Transverse colon (tissue), 4 donors: ENCODE results near the gene ENDOD1. TPM values are rescaled to one million over a fixed set of nuclear protein-coding genes. Genes with fewer than 3 reads are reported as not detected.
A peak's percentile ranks its signal among the peaks of the same experiment; 100 is the strongest.

Experiments used
- DNase-seq: peaks from one replicate; pipeline ENCODE4 v3.0.0-alpha.2; 2019
- H3K27ac ChIP-seq, 4 donors: fragments of 200-600 bp; sonication (generic); 2 replicates each; pipeline ENCODE4 v1.5.1; 2016 to 2018; ENCODE audit warnings: inconsistent platforms in 4 of 4
- H3K27me3 ChIP-seq: fragments of 200-600 bp; sonication (generic); 2 replicates; pipeline ENCODE4 v1.5.1; 2017; ENCODE audit warnings: inconsistent platforms
- H3K36me3 ChIP-seq, 4 donors: fragments of 200-600 bp; sonication (generic); 2 replicates each; pipeline ENCODE4 v1.5.1; 2017 to 2019; ENCODE audit warnings: inconsistent platforms in 4 of 4
- H3K4me1 ChIP-seq, 4 donors: fragments of 200-600 bp; sonication (generic); 2 replicates each; pipeline ENCODE4 v1.5.1; 2017 to 2020; ENCODE audit warnings: inconsistent platforms in 4 of 4
- H3K4me3 ChIP-seq, 4 donors: fragments of 200-600 bp; sonication (generic); 1 replicate in 1 of 4; 2 replicates in 3 of 4; pipeline versions ENCODE4 v1.5.1 to v1.6.1; 2017 to 2019; ENCODE audit warnings: inconsistent platforms in 4 of 4
- H3K9me3 ChIP-seq, 2 donors: fragments of 200-600 bp; sonication (generic); 2 replicates each; pipeline ENCODE4 v1.5.1; 2017 to 2019; ENCODE audit warnings: inconsistent platforms in 2 of 2
- EP300 ChIP-seq: sonication (generic); formaldehyde crosslinking; IDR thresholded peaks from one replicate; pipeline ENCODE4 v1.6.1; 2017; ENCODE audit warnings: antibody characterized with exemption, low read depth
- POLR2A ChIP-seq: fragments of 450-650 bp; IDR thresholded peaks from one replicate; pipeline ENCODE4 v1.6.1; 2016; ENCODE audit warnings: antibody characterized with exemption, mild to moderate bottlenecking, moderate library complexity
- POLR2AphosphoS5 ChIP-seq, 3 donors: sonication (generic); formaldehyde crosslinking; IDR thresholded peaks; one replicate each; pipeline ENCODE4 v1.6.1; 2016; ENCODE audit warnings: antibody characterized with exemption in 3 of 3
- WGBS, 2 donors: methylation state at CpG; one replicate each; pipeline ENCODE4 v1.1.5; 2018; ENCODE audit warnings: low coverage in 1 of 2; 5-methylcytosine and 5-hydroxymethylcytosine counted together
- in situ Hi-C, 4 donors: fragments of 200-750 bp; cut with MboI; loops; one replicate each; pipeline versions ENCODE4 v1.15.0 to v1.15.1; 2017; ENCODE audit warnings: low sequenced_read_pairs in 3 of 4, low pct_ligation_motif_present in 1 of 4, low pct_unique_long_range_greater_than_20kb in 1 of 4
- intact Hi-C: fragments of 100-400 bp; cut with DNase I; formaldehyde crosslinking; loops from one replicate; pipeline ENCODE4 v1.15.1; 2023; ENCODE audit warnings: low total_unique reads
- total RNA-seq, 4 donors: library from RNA; depleted of rRNA; stranded (reverse); fragments of >200 nt; gene quantifications; one replicate each; pipeline ENCODE4 v1.1.0, GENCODE V29; 2016
- TF ChIP-seq, protein P1 (sequence below), 5 experiments: fragments of 200-600 bp in 3 of 5; fragments of 450-650 bp in 2 of 5; sonication (generic) in 3 of 5; IDR thresholded peaks; 1 replicate in 2 of 5; 2 replicates in 3 of 5; pipeline ENCODE4 v1.5.1; 2016 to 2017; ENCODE audit warnings: antibody characterized with exemption in 5 of 5, inconsistent platforms in 3 of 5, mild to moderate bottlenecking in 2 of 5, moderate library complexity in 1 of 5

The ENDOD1 gene
- total RNA-seq, 4 donors from 2014 or later, result 36.4 to 86.2 (median 73.2) TPM

GRCh38 chr11:95088946-95089619 lies 563 bp upstream of the ENDOD1 start:
- no peak for DNase-seq
- peak overlapping the region; percentile 32 to 94 (median 75) for H3K4me3 ChIP-seq
- H3K27me3 ChIP-seq, result no peaks in the 10 kb centered on the region
- no peaks in the 10 kb centered on the region for H3K36me3 ChIP-seq
- intact Hi-C loops, result no loop called here
- in situ Hi-C loops, result no loop called here
- 22 to 44% methylated on average over 4 to 20 of the region's 27 CpGs for WGBS, 2 donors
- H3K27ac ChIP-seq, result peak overlapping the region; percentile 92 to 98 (median 98)
- TF ChIP-seq POLR2A, result peak; percentile 45
- TF ChIP-seq, protein P1, sequence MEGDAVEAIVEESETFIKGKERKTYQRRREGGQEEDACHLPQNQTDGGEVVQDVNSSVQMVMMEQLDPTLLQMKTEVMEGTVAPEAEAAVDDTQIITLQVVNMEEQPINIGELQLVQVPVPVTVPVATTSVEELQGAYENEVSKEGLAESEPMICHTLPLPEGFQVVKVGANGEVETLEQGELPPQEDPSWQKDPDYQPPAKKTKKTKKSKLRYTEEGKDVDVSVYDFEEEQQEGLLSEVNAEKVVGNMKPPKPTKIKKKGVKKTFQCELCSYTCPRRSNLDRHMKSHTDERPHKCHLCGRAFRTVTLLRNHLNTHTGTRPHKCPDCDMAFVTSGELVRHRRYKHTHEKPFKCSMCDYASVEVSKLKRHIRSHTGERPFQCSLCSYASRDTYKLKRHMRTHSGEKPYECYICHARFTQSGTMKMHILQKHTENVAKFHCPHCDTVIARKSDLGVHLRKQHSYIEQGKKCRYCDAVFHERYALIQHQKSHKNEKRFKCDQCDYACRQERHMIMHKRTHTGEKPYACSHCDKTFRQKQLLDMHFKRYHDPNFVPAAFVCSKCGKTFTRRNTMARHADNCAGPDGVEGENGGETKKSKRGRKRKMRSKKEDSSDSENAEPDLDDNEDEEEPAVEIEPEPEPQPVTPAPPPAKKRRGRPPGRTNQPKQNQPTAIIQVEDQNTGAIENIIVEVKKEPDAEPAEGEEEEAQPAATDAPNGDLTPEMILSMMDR (IDR thresholded peaks at IDR 0.05), result no peak
- H3K4me1 ChIP-seq, result peaks cover 6 to 44% (median 32%) of the 10 kb centered on the region in 4 donors
- H3K9me3 ChIP-seq, result no peaks in the 10 kb centered on the region

DNA sequence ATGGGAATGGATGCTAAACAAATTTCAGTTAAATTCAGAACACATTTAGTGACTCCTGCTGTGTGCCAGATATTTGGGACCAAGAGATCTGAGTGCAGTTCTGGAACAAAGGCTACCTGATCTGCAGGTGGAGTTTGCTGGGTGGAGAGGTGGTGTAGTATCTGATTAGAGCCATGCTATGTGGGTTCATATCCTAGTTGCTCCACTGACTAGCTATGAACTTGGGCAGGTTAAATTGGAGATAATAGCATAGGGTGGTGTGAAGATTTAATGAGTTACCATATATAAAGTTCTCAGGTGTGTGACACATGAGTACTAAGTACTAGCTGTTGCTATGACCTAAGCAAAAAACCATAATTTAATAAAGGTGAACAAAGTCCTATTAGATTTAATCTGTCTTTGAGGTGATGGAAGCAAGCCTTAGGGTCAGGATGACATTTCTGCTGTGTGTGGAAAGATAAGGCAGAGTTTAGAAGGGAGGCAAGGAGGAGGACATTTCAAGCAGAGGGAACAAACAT lies 2.1 kb downstream of the ENDOD1 start:
- intact Hi-C loops, result no loop called here
- in situ Hi-C loops, result no loop called here
- no peaks in the 10 kb centered on the region for H3K27me3 ChIP-seq
- no peaks in the 10 kb centered on the region for H3K9me3 ChIP-seq
- H3K36me3 ChIP-seq, result no peaks in the 10 kb centered on the region
- H3K4me3 ChIP-seq, result no peak overlapping the region
- peaks cover 12 to 58% (median 34%) of the 10 kb centered on the region in 4 donors for H3K4me1 ChIP-seq
- TF ChIP-seq EP300 (no peak), POLR2A (peak; percentile 33), POLR2AphosphoS5 (IDR thresholded peaks at IDR 0.05) (peak in 1 of 3 donors; percentile 52)
- TF ChIP-seq, protein P1 (IDR thresholded peaks at IDR 0.05), result no peak
- peak overlapping the region; percentile 78 to 98 (median 98) for H3K27ac ChIP-seq
- no peak for DNase-seq

DNA sequence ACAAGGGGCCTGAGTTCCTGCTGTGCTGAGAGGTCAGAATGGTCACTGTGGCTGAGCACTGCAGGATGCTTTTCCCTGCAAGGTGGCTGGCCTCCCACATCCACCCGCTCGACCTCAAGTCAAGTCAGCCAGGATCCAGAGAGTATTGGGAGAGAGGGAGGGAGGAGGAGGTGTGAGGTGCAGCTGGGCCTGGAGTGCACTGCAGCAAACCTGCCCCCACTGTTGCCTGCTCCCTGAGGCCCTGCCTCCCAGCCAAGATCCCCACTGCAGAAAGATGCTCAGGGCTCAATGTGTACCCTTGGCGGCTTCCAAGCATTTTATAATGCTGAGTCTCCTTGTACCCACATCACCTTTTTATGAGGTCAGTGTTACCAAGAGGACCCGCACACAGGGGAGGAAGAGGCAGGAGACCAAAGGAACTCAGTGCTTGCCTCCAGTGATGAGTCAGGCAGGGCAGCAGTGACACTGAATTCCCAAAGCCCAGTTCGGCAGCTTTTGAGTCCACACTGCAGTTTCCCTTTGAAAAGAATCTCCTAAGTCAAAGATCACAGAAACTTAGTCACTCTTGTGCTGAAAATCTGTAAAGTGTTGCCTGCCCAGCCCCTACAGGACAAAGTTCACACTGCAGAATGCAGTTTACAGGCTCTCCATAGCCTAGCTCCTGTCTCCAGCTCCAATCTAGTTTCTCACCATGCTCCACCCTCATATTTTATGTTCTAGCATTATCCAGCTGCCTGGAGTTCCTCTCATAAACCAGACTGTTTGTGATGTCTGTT lies 3.1 kb downstream of the ENDOD1 start:
- intact Hi-C loops, result no loop called here
- peaks cover 12 to 58% (median 34%) of the 10 kb centered on the region in 4 donors for H3K4me1 ChIP-seq
- H3K27ac ChIP-seq, result peak overlapping the region; percentile 78 to 98 (median 98)
- in situ Hi-C loops, result no loop called here
- no peak overlapping the region for H3K4me3 ChIP-seq
- no peaks in the 10 kb centered on the region for H3K27me3 ChIP-seq
- TF ChIP-seq POLR2AphosphoS5 (IDR thresholded peaks at IDR 0.05) (peak in 1 of 3 donors; percentile 53), EP300 (no peak)
- TF ChIP-seq, protein P1 (IDR thresholded peaks at IDR 0.05), result peak; percentile 41 to 81 (median 53)
- peak; percentile 78 for DNase-seq
- no peaks in the 10 kb centered on the region for H3K36me3 ChIP-seq
- no peaks in the 10 kb centered on the region for H3K9me3 ChIP-seq
- WGBS, 2 donors, result 0 to 42% methylated on average over 1 to 5 of the region's 5 CpGs

GRCh38 chr11:95093548-95093947 lies 3.9 kb downstream of the ENDOD1 start:
- in situ Hi-C loops, result no loop called here
- H3K36me3 ChIP-seq, result no peaks in the 10 kb centered on the region
- DNase-seq, result no peak
- H3K9me3 ChIP-seq, result no peaks in the 10 kb centered on the region
- 69 to 94% methylated on average over 2 to 3 of the region's 3 CpGs for WGBS, 2 donors
- H3K27me3 ChIP-seq, result no peaks in the 10 kb centered on the region
- peak overlapping the region; percentile 78 to 98 (median 98) for H3K27ac ChIP-seq
- peaks cover 12 to 66% (median 39%) of the 10 kb centered on the region in 4 donors for H3K4me1 ChIP-seq
- no peak overlapping the region for H3K4me3 ChIP-seq
- intact Hi-C loops, result no loop called here
- TF ChIP-seq POLR2A (no peak), EP300 (no peak), POLR2AphosphoS5 (IDR thresholded peaks at IDR 0.05) (no peak)
- TF ChIP-seq, protein P1 (IDR thresholded peaks at IDR 0.05), result no peak
